K562 (cell line): ENCODE results near the gene PLEKHG4B.
"Not testable (repeated sequence)": the region's sequence is repeated elsewhere in the genome, so short reads cannot be mapped to it uniquely, and the experiment has no call there.

ENCODE experiments used
- FOXM1 ChIP-seq, 2 experiments: fragments of 450-650 bp in 1 of 2; sonication (generic) in 1 of 2; formaldehyde crosslinking in 1 of 2; IDR thresholded peaks; 2 replicates each; pipeline versions ENCODE4 v1.6.1 to v1.9.0; 2017 to 2022; ENCODE audit warnings: low read depth in 2 of 2, mild to moderate bottlenecking in 2 of 2, missing genetic modification reagents in 1 of 2, moderate library complexity in 1 of 2
- JUNB ChIP-seq: fragments of 450-650 bp; formaldehyde crosslinking; conservative IDR thresholded peaks from 2 replicates; pipeline ENCODE4 v1.4.0; 2020; ENCODE audit warnings: mild to moderate bottlenecking
- MEF2D ChIP-seq: conservative IDR thresholded peaks from 2 replicates; pipeline ENCODE4 v1.6.1; 2016; ENCODE audit warnings: low read depth, missing genetic modification characterization, missing compliant biosample characterization
- ZNF263 ChIP-seq: sonication (generic); formaldehyde crosslinking; IDR thresholded peaks from 2 replicates; pipeline ENCODE4 v1.8.0; 2022; ENCODE audit warnings: mild to moderate bottlenecking, missing genetic modification reagents, borderline replicate concordance
- TF ChIP-seq, protein P1 (sequence below), 3 experiments: IDR thresholded peaks in 2 of 3; conservative IDR thresholded peaks in 1 of 3; 2 replicates each; pipeline ENCODE4 v1.5.1; 2011 to 2012; ENCODE audit warnings: low read length in 3 of 3, mild to moderate bottlenecking in 3 of 3, control low read depth in 2 of 3, improper control_type of control experiment in 1 of 3, inconsistent platforms in 1 of 3, low read depth in 1 of 3, mixed read lengths in 1 of 3, moderate library complexity in 1 of 3; ENCODE audit not compliant: insufficient read depth in 2 of 3
- TF ChIP-seq, protein P2 (sequence below): sonication (generic); formaldehyde crosslinking; IDR thresholded peaks from 2 replicates; pipeline ENCODE4 v1.8.0; 2022; ENCODE audit warnings: missing genetic modification reagents, mild to moderate bottlenecking, moderate library complexity, borderline replicate concordance

DNA sequence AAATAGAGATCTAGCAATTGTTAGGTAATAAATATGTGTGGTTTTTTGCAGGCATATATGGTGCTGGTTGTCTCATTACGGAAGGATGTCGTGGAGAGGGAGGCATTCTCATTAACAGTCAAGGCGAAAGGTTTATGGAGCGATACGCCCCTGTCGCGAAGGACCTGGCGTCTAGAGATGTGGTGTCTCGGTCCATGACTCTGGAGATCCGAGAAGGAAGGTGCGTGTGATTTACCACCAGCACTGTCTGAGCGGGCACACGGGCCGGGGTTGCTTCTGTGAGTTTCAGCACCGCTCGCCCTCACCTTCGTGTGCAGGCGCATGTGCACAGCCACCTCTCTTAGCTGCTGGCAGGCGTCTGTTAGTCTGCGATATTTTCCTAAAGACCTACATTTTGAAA lies 141.5 kb downstream of the PLEKHG4B start:
- not testable (repeated sequence) for TF ChIP-seq MEF2D; ZNF263; JUNB (CRISPR knock-in tag); FOXM1 (IDR thresholded peaks at IDR 0.05; ENCODE audit: low read depth); FOXM1 (CRISPR knock-in tag; IDR thresholded peaks at IDR 0.05; ENCODE audit: low read depth)
- TF ChIP-seq, protein P1, sequence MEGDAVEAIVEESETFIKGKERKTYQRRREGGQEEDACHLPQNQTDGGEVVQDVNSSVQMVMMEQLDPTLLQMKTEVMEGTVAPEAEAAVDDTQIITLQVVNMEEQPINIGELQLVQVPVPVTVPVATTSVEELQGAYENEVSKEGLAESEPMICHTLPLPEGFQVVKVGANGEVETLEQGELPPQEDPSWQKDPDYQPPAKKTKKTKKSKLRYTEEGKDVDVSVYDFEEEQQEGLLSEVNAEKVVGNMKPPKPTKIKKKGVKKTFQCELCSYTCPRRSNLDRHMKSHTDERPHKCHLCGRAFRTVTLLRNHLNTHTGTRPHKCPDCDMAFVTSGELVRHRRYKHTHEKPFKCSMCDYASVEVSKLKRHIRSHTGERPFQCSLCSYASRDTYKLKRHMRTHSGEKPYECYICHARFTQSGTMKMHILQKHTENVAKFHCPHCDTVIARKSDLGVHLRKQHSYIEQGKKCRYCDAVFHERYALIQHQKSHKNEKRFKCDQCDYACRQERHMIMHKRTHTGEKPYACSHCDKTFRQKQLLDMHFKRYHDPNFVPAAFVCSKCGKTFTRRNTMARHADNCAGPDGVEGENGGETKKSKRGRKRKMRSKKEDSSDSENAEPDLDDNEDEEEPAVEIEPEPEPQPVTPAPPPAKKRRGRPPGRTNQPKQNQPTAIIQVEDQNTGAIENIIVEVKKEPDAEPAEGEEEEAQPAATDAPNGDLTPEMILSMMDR (IDR thresholded peaks at IDR 0.05 in 2 of 3, conservative IDR thresholded peaks at IDR 0.05 in 1 of 3; ENCODE audit: insufficient read depth in 2 of 3, low read depth in 1 of 3, low read length in 3 of 3): not testable (repeated sequence)
- TF ChIP-seq, protein P2, sequence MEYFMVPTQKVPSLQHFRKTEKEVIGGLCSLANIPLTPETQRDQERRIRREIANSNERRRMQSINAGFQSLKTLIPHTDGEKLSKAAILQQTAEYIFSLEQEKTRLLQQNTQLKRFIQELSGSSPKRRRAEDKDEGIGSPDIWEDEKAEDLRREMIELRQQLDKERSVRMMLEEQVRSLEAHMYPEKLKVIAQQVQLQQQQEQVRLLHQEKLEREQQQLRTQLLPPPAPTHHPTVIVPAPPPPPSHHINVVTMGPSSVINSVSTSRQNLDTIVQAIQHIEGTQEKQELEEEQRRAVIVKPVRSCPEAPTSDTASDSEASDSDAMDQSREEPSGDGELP: not testable (repeated sequence)
